ENCODE results near the gene TP73. TPM values are rescaled to one million over a fixed set of nuclear protein-coding genes. Genes with fewer than 3 reads are reported as not detected.
A peak's percentile ranks its signal among the peaks of the same experiment; 100 is the strongest.
"Not testable (repeated sequence)": the region's sequence is repeated elsewhere in the genome, so short reads cannot be mapped to it uniquely, and the experiment has no call there.

The TP73 gene
- total RNA-seq, 1 experiment from 2014 or later = 2.6 TPM

GRCh38 chr1:3722846-3723245 lies 70.5 kb downstream of the TP73 start:
- BruUV-seq (replicated peaks) = no TSS peak
- Histone ChIP-seq H3K79me2 (ENCODE audit: low read length) (no peaks in the 10 kb centered on the region), H3K4me1 (ENCODE audit: insufficient read depth, low read length) (no peaks in the 10 kb centered on the region), H3K4me2 (ENCODE audit: low read length) (no peak overlapping the region), H3K27me3 (ENCODE audit: low read length) (peaks cover under 1% of the 10 kb centered on the region), H3K4me3 (ENCODE audit: low read length) (no peak overlapping the region), H3K27ac (ENCODE audit: low read length) (no peak overlapping the region), H3K36me3 (ENCODE audit: low read depth, low read length) (no peaks in the 10 kb centered on the region), H3F3A (ENCODE audit: low read length, unreplicated experiment) (no peaks in the 10 kb centered on the region), H4K20me1 (ENCODE audit: low read length) (no peaks in the 10 kb centered on the region), H3K9me2 (replicated peaks; ENCODE audit: low read length) (no peaks in the 10 kb centered on the region), H3K9me3 (ENCODE audit: low read length) (no peaks in the 10 kb centered on the region), H2AFZ (ENCODE audit: low read length) (no peak overlapping the region), H3K9ac (ENCODE audit: low read length) (no peak overlapping the region)
- POLR2A ChIA-PET (ENCODE audit: unreplicated experiment) = no interaction called here
- ATAC-seq (no peak), DNase-seq (no peak)
- CTCF ChIA-PET = no interaction called here
- intact Hi-C loops (cut with micrococcal nuclease) = loop anchor here (5.0 kb wide), 1 partner anchor 101 kb away; no protein-coding TSS in a partner anchor
- TF ChIP-seq, protein P1, sequence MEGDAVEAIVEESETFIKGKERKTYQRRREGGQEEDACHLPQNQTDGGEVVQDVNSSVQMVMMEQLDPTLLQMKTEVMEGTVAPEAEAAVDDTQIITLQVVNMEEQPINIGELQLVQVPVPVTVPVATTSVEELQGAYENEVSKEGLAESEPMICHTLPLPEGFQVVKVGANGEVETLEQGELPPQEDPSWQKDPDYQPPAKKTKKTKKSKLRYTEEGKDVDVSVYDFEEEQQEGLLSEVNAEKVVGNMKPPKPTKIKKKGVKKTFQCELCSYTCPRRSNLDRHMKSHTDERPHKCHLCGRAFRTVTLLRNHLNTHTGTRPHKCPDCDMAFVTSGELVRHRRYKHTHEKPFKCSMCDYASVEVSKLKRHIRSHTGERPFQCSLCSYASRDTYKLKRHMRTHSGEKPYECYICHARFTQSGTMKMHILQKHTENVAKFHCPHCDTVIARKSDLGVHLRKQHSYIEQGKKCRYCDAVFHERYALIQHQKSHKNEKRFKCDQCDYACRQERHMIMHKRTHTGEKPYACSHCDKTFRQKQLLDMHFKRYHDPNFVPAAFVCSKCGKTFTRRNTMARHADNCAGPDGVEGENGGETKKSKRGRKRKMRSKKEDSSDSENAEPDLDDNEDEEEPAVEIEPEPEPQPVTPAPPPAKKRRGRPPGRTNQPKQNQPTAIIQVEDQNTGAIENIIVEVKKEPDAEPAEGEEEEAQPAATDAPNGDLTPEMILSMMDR (conservative IDR thresholded peaks at IDR 0.05; ENCODE audit: low read depth, low read length) = no peak
- TF ChIP-seq EZH2phosphoT487 (IDR thresholded peaks at IDR 0.05; ENCODE audit: borderline replicate concordance, low read length) (no peak), EZH2 (IDR thresholded peaks at IDR 0.05; ENCODE audit: low read length, unreplicated experiment) (no peak)

GRCh38 chr1:3724416-3725030 lies 72.2 kb downstream of the TP73 start:
- H3K9me2 ChIP-seq (replicated peaks; ENCODE audit: low read length); H3K9me3 ChIP-seq (ENCODE audit: low read length); H3K4me2 ChIP-seq (ENCODE audit: low read length); H3F3A ChIP-seq (ENCODE audit: low read length, unreplicated experiment); H2AFZ ChIP-seq (ENCODE audit: low read length); H3K4me3 ChIP-seq (ENCODE audit: low read length); H3K9ac ChIP-seq (ENCODE audit: low read length); BruUV-seq (replicated peaks); H3K79me2 ChIP-seq (ENCODE audit: low read length); H3K27me3 ChIP-seq (ENCODE audit: low read length); H3K4me1 ChIP-seq (ENCODE audit: insufficient read depth, low read length); H3K36me3 ChIP-seq (ENCODE audit: low read depth, low read length); H4K20me1 ChIP-seq (ENCODE audit: low read length); H3K27ac ChIP-seq (ENCODE audit: low read length): not testable (repeated sequence)
- DNase-seq (peak; percentile 90), ATAC-seq (peak; percentile 68)
- intact Hi-C loops (cut with micrococcal nuclease) = loop anchor here (1.0 to 5.0 kb wide), 3 partner anchors 29 to 271 kb away; no protein-coding TSS in a partner anchor
- TF ChIP-seq, protein P1 (conservative IDR thresholded peaks at IDR 0.05; ENCODE audit: low read depth, low read length) = peak; percentile 98
- ChIA-PET POLR2A (ENCODE audit: unreplicated experiment) (interaction anchor here (0.6 kb wide), 1 partner anchor 20 kb away, joined by 3 read pairs; no protein-coding TSS in a partner anchor), CTCF (interaction anchor here (0.6 to 1.1 kb wide), 7 partner anchors 10 to 271 kb away, joined by 3 to 15 read pairs (median 3); no protein-coding TSS in a partner anchor)

DNA sequence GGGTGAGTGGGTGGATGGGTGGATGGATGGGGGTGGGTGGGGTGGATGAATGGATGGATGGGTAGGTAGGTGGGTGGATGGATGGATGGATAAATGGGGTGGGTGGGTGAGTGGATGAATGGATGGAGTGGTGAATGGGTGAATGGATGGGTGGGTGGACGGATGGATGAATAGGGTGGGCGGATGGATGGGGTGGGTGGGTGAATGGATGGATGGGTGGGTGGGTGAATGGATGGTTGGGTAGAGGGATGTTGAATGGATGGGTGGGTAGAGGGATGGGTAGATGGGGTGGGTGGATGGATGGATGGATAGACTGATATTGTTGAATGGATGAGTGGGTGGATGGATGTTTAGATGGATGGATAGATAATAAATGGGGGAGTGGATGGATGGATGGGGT lies 73.0 kb downstream of the TP73 start:
- ATAC-seq (no peak), DNase-seq (no peak)
- H3K27me3 ChIP-seq (ENCODE audit: low read length) = peaks cover 6% of the 10 kb centered on the region; the same call in 1 of the 2 replicates
- no peaks in the 10 kb centered on the region for H3K9me3 ChIP-seq (ENCODE audit: low read length)
- POLR2A ChIA-PET (ENCODE audit: unreplicated experiment) = no interaction called here
- TF ChIP-seq EZH2phosphoT487 (IDR thresholded peaks at IDR 0.05; ENCODE audit: borderline replicate concordance, low read length) (no peak), EZH2 (IDR thresholded peaks at IDR 0.05; ENCODE audit: low read length, unreplicated experiment) (no peak)
- TF ChIP-seq, protein P1 (conservative IDR thresholded peaks at IDR 0.05; ENCODE audit: low read depth, low read length) = no peak
- CTCF ChIA-PET = no interaction called here
- no peaks in the 10 kb centered on the region for H3K36me3 ChIP-seq (ENCODE audit: low read depth, low read length)
- BruUV-seq (replicated peaks) = no TSS peak
- no peak overlapping the region for H3K9ac ChIP-seq (ENCODE audit: low read length)
- H3K27ac ChIP-seq (ENCODE audit: low read length) = no peak overlapping the region
- H3K4me2 ChIP-seq (ENCODE audit: low read length) = no peak overlapping the region
- no peaks in the 10 kb centered on the region for H3K9me2 ChIP-seq (replicated peaks; ENCODE audit: low read length)
- no peak overlapping the region for H2AFZ ChIP-seq (ENCODE audit: low read length)
- H3F3A ChIP-seq (ENCODE audit: low read length, unreplicated experiment) = no peaks in the 10 kb centered on the region
- H3K4me1 ChIP-seq (ENCODE audit: insufficient read depth, low read length) = no peaks in the 10 kb centered on the region
- no peaks in the 10 kb centered on the region for H3K79me2 ChIP-seq (ENCODE audit: low read length)
- H3K4me3 ChIP-seq (ENCODE audit: low read length) = no peak overlapping the region
- intact Hi-C loops (cut with micrococcal nuclease) = no loop called here
- no peaks in the 10 kb centered on the region for H4K20me1 ChIP-seq (ENCODE audit: low read length)

Data from PC-3 (cell line).